ENCODE measurements around the gene DOK7.
"Not testable (repeated sequence)": the region's sequence is repeated elsewhere in the genome, so short reads cannot be mapped to it uniquely, and the experiment has no call there.

The DOK7 gene

GRCh38 chr4:3511601-3512000 lies 48.5 kb downstream of the DOK7 start:
- not testable (repeated sequence) for DNase-seq

- DNase-seq: no peak
Measured at GRCh38 chr4:3512279-3512678, 49.2 kb downstream of the DOK7 start.

- no peak for DNase-seq
Measured at GRCh38 chr4:3512719-3513118, 49.6 kb downstream of the DOK7 start.

DNA sequence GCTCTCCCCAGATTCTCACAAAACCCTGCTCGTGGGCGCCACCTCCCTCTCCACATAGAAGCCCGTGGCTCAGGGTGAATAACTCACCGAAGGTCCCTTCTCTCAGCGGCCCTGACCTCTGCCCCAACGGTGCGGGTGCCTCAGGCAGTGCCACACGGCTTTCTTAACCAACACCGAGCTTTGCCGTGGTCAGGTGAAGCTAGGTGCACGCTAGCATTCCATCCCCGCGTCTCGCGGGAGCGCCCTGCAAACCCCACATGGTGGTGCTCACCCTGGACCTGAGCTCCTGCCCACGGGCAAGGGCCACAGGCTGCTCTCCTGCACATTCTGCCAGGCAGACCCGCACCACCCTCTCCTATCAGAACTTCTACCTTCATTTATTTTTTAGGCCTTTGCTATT lies 50.7 kb downstream of the DOK7 start:
- DNase-seq: no peak

- DNase-seq: no peak
Measured at GRCh38 chr4:3514221-3514780, 51.2 kb downstream of the DOK7 start.

- DNase-seq: no peak
Measured at GRCh38 chr4:3514806-3515501, 51.8 kb downstream of the DOK7 start.

- DNase-seq: no peak
Measured at GRCh38 chr4:3515646-3516045, 52.5 kb downstream of the DOK7 start.

DNA sequence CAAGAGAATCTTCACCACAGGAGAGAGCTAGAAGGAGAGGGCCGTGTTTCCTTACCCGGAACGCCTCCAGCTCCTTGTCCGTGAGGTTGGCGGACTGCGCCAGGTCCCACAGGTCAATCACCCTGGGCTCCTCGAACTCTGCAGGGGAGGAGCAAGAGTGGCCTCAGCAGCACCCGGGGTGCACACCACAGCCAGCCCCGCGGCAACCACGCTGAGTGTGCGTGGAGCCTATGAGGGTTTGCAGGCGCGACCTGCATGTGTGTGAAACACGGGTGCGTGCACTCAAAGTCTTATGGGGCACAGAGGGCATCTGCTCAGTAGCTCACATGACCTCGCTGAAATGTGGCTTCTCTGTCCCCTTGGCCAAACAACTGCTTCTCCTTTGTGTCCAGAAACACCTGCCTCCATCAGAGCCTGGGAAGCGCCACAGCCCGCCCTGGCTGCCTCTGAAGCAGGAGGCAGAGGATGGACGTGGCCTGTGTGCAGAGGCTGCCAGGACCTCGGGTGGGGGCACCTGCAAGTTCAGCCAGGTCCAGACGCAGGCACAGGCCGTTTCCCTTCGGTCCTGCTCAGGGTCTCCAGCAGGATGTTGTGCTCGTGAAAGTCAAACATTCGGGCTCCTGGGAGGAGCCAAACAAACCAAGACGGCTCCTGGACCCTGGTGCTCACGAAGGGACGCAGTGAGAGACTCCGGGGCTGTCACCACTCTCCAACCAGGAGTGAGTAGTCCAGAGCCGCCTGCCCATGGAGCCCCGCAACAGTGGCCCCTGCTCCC lies 53.1 kb downstream of the DOK7 start:
- no peak for DNase-seq

- DNase-seq: no peak
Measured at GRCh38 chr4:3516836-3517730, 54.0 kb downstream of the DOK7 start.

- no peak for DNase-seq
Measured at GRCh38 chr4:3517731-3518510, 54.8 kb downstream of the DOK7 start.

DNA sequence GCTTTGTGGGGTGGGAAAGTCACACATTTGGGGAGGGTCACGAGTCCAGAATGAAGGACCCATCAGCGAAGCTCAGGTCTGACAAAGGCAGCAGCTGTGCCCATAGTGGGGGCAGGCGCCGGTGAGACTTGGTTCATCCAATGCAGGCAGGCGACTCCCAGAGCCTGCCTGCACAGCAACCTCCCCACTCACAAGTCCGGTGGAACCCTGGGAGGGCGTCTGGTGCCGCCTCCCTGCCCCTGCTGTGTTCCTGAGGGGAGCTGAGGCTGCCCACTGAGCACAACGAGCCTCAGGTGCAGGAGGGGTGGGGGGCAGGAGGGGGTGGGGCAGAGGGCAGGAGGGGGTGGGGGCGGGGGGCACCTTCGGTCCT lies 55.4 kb downstream of the DOK7 start:
- no peak for DNase-seq

- no peak for DNase-seq
Measured at GRCh38 chr4:3518941-3519340, 55.8 kb downstream of the DOK7 start.

- DNase-seq: no peak
Measured at GRCh38 chr4:3519468-3520264, 56.6 kb downstream of the DOK7 start.

DNA sequence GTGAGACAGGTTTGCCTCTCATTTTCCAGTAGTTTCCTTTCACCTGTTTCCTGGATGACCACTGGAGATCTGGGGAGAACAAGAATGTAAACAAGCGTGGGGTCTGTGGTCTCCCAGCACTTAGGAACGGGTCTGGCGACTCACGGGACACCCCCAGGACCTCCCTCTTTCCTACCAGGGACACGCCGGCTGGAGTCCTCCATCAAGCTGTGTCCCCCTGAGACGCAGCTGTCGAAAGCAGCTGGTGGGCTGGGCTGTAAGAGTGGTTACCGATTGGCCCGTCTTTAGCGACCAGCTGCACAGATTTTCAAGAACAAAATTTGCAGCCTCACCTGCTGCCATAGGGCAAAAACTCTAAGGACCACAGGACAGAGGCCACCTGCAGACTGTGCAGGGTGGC lies 57.2 kb downstream of the DOK7 start:
- no peak for DNase-seq

DNA sequence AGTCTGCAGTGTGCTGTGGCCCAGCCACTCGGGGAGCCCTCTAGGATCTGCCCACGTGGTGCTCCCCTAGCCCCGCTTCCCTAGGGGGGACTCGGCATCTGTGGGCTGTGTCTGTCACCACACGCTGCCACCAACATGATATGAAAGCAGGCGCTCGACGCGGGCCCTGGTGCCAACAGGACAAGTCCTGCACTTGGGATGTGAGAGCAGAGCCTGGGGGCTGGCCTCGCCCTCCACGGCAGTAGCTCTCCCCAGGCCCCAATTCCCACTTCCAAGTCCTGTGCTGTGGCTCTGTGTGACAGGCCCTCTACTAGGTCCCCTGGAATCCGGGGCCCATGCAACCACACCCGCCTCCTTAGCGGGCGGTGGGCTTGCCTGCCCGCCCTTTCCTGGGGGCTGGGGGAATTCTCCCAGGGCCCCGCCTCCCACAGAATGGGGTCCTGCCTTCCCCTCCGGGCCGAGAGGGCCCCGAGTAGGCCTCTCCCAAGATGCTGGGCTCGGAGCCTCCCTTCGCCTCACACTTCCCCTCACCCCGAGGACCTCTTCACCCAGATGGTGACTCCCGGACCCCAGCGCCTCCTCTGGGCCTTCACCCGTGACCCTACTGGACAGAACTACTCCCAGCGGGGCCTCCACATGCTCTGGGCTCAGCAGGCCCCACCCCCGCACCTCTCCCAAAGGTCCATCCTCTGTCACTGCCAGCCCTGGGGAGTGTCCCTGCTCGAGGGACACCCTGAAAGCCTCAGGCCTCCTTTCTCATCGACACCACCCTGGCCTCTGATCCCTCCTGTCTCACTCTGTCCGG lies 57.9 kb downstream of the DOK7 start:
- DNase-seq: no peak

- DNase-seq: no peak
Measured at GRCh38 chr4:3521621-3522325, 58.7 kb downstream of the DOK7 start.

- no peak for DNase-seq
Measured at GRCh38 chr4:3522326-3522640, 59.2 kb downstream of the DOK7 start.

DNA sequence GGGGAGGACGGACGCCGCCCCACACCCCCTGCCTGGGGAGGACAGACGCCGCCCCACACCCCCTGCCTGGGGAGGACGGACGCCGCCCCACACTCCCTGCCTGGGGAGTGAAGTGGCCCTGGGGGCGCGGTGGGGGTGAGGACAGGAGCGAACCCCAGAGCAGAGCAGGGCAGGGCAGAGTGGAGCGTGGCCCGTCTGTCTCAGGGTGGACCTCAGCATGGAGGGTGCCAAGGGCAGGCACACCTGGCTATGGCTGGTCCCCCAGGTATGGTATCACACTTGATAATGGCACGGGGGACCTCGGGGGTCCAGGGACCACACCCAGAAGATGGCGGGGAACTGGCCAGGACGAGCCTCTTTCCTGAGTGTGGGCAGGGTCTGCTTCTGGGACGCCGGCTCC lies 59.5 kb downstream of the DOK7 start:
- DNase-seq: no peak

DNA sequence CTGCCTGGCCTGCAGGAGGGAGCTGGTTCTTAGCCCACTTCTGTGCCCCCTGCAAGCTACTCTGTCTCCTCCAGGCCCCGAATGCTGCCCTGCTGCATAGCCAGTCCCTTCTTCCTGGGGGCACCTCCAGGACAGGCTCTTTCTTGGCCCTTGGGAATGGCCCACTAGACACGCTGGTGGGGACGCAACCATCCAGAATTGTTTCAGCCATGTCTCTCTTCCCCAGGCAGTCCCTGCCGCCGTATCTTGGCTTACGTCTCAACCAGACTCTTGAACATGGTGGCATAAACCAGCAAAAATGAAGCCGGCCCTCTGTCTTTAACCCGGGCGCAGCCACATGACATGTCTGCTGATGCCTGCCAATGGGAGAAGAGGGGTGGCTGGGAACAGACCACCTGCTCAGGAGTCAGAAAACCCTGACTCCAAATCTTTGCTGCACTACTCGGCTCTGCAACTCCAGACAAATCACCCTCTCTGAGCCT lies 60.1 kb downstream of the DOK7 start:
- DNase-seq: no peak

DNA sequence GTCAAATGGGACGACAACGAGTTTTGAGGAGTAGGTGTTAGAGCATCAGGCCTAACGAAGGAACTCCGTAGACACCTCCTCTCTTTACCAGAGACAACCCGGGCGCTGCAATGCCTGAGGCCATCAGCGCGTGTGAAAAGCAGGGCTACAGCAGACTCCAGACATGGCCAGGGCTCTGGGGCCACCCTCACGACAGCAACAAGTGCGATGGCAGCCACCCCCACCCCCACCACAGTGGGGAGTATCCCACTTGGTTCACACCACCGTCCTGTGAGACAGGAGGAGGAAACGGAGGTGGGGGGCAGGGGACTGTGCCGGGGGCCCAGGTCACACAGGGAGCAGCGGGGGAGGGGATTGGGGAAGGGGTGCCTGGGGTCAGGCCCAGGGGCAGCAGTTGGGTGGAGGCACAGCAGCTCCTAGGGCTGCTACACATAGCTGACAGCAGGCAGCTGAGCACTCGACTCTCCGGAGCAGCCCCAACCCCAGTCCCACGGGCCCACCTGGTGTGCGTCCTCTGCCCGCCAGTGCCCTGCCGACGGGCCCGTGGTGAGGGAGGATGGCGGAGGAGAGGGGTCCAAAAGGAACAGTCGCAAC lies 60.6 kb downstream of the DOK7 start:
- no peak for DNase-seq

All from DMS 273 treated with DMSO at 0.1 percent for 48 hours (cell line).